GM20000 (cell line): Measurements from ENCODE around the gene PTPRN2.

Source experiments
- DNase-seq: peaks from one replicate; pipeline ENCODE4 v3.0.0; 2012; ENCODE audit warnings: low spot score
- TF ChIP-seq, protein P1 (sequence below): IDR thresholded peaks from 2 replicates; pipeline ENCODE4 v1.5.1; 2012; ENCODE audit warnings: mild to moderate bottlenecking, control low read depth; ENCODE audit errors: extremely low read depth, missing control alignments

PTPRN2 gene

DNA sequence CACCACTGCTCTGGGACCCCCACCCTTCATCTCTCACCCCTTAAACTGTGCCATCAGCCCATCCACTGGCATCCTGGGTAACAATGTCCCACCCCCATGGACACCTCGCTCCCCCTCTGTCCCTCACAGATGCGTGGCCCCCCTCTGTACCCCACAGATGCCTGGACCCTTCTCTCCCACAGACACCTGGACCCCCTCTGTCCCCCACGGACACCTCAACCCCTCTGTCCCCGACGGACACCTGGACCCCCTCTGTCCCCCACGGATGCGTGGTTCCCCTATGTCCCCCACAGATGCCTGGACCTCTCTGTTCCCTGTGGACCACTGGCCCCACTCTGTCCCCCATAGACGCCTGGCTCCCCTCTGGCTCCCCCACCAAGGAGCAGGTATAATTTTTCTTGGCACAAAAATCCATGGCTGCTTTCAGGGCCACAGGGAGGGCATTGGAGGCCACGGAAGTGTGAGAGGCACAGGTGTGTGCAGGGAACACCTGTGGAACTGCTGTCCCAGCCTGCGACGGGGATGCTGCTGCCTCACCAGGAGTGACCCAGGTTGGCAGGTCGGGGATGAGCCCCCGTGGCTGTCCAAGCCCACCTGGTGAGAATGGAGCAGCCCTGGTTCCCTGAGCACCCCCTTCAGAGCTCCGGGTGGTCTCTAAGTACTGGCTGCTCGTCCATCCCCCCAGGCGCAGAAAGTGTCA is 193.5 kb downstream of the PTPRN2 start:
- DNase-seq, result no peak
- TF ChIP-seq, protein P1, sequence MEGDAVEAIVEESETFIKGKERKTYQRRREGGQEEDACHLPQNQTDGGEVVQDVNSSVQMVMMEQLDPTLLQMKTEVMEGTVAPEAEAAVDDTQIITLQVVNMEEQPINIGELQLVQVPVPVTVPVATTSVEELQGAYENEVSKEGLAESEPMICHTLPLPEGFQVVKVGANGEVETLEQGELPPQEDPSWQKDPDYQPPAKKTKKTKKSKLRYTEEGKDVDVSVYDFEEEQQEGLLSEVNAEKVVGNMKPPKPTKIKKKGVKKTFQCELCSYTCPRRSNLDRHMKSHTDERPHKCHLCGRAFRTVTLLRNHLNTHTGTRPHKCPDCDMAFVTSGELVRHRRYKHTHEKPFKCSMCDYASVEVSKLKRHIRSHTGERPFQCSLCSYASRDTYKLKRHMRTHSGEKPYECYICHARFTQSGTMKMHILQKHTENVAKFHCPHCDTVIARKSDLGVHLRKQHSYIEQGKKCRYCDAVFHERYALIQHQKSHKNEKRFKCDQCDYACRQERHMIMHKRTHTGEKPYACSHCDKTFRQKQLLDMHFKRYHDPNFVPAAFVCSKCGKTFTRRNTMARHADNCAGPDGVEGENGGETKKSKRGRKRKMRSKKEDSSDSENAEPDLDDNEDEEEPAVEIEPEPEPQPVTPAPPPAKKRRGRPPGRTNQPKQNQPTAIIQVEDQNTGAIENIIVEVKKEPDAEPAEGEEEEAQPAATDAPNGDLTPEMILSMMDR, result no peak

GRCh38 chr7:158392251-158392650 is 195.4 kb downstream of the PTPRN2 start:
- TF ChIP-seq, protein P1, result no peak
- DNase-seq, result no peak

DNA sequence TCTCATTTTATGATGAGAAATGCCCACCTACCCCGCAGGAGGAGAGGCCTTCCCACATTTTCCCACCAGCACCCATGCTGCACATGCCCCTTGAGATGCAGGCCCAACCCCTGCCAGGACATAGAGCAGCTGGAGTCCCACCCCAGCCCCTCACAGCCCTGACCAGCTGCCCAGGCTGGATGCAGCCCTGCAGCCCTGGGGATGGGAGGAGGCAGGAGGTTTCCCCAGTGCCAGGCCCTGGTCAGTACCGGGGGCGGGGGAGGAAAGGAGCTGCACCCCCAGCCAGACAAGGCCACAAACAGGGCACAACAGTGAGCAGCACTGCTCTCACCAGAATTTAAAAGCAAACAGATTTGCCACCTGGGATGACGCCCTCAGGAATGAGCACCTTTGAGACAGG is 196.1 kb downstream of the PTPRN2 start:
- no peak for DNase-seq
- TF ChIP-seq, protein P1, result no peak

- no peak for DNase-seq
Observed at GRCh38 chr7:158391141-158391540, 196.5 kb downstream of the PTPRN2 start.

DNA sequence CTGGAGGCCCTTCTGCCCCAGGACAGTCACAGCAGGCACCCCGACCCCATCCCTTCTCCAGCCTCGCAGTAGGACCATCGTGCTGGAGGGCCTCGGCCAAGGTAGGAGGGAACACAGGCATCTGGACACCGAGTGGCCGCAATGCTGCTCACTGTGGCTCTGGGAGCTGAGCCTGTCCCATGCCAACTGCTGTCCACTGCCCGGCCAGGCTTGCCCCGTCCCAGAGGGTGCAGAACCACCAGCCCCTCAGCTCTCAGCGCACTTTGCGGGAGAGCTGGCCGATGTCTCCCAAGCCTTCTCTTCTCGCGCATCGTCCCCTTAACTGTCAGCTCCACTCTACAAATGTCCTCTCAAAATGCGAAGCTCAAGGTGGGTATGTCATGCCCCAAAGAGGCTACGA is 197.2 kb downstream of the PTPRN2 start:
- TF ChIP-seq, protein P1, result no peak
- no peak for DNase-seq

More at GRCh38 chr7:158391141-158391540, 196.5 kb downstream of the PTPRN2 start:
- TF ChIP-seq, protein P1, result no peak

DNA sequence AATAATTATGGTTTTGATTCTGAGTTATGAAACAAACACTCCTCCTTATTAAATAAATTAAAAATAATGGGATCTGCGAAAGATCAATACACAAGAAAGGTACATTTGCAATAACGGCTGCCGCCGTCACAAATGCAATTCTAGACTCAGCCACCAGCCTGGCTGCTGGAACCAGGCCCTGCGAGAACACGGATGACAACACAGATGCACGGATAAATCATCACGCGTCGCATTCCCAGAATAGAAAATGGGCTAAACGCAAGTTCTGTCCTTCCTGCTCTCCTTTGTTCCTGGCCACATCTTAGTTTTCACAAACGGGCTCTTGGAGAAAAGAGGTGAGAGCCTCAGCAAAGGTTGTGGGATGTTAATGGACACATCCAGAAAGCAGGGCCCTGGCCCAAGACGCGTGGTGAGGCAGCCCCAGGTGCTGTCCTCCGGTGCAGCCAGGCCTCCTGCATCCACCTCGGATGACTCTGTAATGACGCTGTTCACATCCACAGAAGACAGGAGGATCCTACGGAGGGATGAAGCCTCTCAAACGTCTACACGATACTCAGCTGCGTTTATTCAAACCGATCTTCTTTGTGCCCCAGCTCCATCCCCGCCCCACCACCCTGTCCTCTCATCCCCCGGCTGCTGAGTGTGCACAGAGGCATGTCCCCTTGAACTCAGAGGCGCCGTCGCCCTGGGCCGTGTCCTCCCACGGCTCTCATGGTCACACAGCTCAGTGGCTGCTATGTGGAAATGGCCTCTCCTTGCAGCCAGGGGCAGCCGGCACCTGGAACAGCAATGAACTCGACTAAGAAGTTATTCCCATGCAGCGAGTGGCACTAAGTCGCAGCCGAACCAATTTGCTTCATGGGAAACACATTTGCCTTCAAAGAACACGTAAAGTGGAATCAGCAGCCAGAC is 197.9 kb downstream of the PTPRN2 start:
- TF ChIP-seq, protein P1, result no peak
- no peak for DNase-seq

GRCh38 chr7:158388928-158389327 is 198.7 kb downstream of the PTPRN2 start:
- no peak for DNase-seq
- TF ChIP-seq, protein P1, result no peak
